ENCODE results near the gene HCFC1.

Gene HCFC1

DNA sequence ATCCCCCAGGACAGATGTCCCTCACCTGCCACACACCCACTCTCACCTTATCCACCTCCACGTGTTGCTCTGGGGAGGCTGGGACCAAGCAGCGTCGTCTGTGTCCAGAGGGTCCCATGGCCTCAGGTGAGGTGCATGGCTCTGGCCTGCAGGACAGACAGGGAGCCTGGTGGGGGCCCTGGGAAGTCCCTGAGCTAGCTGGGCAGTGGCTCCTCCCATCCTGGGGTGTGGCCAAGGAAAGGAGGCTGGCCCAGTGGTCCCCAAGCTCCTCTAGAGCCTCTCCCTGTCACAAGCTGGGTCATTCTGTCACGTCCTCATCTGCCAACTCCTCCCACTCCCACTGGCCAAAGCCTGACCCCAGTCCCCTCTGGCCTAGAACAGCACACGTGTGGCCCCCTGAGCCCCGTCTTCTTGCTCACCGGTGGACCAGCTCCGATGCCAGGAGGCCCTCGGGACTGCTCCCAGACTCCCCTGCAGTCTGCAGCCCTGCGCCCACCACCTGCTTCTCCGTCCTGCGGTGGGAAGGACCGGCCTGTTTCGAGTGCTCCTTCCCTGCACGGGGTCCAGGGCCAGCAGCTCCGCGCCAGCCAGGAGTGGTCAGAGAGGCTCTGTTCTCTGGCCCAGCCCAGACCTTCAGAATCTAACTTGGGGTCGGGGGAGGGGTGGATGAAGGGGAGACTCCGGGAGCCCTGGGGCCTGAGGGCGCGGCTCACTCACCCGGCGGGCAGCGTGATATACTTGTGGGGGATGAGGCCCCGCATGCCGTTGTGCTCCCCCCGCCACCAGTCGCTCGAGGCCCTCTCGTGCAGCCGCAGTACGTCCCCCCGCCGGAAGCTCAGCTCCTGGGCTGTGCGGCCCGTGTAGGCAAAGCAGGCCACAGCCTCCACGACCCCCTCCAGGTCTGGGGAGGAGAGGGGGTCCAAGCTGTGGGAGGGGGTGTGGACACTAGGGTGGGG, 62.3 kb downstream of the HCFC1 start:
- no peak overlapping the region for H3K4me2 ChIP-seq (ENCODE audit: low read length)
- no peaks in the 10 kb centered on the region for H3K36me3 ChIP-seq (ENCODE audit: insufficient read depth, low read length)
- H3K27me3 ChIP-seq (ENCODE audit: control insufficient read depth, insufficient read depth, low read length), result peaks cover 9% of the 10 kb centered on the region
- no peaks in the 10 kb centered on the region for H3K9me3 ChIP-seq (replicated peaks; ENCODE audit: low read length)
- no peak overlapping the region for H3K9ac ChIP-seq (ENCODE audit: low read depth, low read length)
- no peak overlapping the region for H3K4me3 ChIP-seq (ENCODE audit: low read length)
- H3K4me1 ChIP-seq (ENCODE audit: control insufficient read depth, insufficient read depth, low read length), result no peaks in the 10 kb centered on the region

DNA sequence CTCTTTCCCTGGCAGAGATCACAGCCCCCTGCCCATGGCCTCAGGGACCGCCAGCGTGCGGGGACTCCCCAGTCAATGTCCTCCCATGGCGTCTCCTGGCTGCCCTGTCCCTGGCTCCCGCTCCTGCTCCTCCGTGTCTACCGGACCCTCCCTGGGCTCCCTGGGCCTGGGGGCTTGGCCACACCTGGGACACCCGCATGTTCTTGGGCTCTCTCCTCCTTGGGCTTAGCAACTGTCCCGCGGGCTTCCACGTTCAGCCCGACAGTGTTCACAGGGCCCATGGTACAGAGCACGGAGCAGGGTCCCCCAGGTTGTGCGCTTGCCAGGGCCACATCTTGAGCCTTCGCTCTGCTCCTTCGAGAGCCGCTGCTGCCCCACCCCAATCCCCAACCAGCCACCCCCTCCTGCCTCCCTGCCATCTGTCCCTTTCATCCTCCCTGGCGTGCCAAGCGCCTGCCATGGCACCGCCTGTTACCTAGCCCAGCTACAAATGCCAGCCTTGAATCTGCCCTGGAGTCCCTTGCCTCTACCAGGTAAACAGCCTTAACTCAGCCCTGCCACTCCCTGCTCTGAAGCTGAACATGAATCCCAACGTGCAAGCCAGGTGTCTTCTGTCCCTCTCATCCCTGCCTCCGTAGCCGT, 63.3 kb downstream of the HCFC1 start:
- Histone ChIP-seq H3K4me1 (ENCODE audit: control insufficient read depth, insufficient read depth, low read length) (no peaks in the 10 kb centered on the region), H3K36me3 (ENCODE audit: insufficient read depth, low read length) (no peaks in the 10 kb centered on the region), H3K9ac (ENCODE audit: low read depth, low read length) (no peak overlapping the region), H3K4me3 (ENCODE audit: low read length) (no peak overlapping the region), H3K27me3 (ENCODE audit: control insufficient read depth, insufficient read depth, low read length) (peaks cover 9% of the 10 kb centered on the region), H3K4me2 (ENCODE audit: low read length) (no peak overlapping the region), H3K9me3 (replicated peaks; ENCODE audit: low read length) (no peaks in the 10 kb centered on the region)

DNA sequence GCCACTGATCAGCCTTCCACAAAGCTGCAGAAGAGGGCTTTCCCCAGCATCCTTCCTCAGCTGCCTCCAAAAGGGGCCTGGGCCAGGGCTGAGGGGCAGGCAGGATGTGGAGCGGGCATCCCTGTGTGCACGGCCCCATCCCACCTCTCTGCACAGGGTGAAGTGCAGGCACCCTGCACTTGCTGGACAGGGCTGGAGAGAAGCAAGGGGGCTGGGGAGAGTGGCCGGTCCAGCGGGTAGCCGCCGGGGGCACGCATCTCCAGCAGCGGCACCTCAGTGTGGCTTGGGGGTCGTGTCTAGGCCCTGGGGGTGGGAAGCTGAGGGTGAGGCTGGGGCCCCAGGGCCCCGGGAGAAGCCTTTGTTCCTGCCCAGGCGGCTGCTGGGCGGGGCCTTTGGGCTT, 64.2 kb downstream of the HCFC1 start:
- H3K9me3 ChIP-seq (replicated peaks; ENCODE audit: low read length), result no peaks in the 10 kb centered on the region
- peaks cover 3% of the 10 kb centered on the region for H3K4me1 ChIP-seq (ENCODE audit: control insufficient read depth, insufficient read depth, low read length)
- H3K4me3 ChIP-seq (ENCODE audit: low read length), result no peak overlapping the region
- H3K9ac ChIP-seq (ENCODE audit: low read depth, low read length), result no peak overlapping the region
- H3K36me3 ChIP-seq (ENCODE audit: insufficient read depth, low read length), result no peaks in the 10 kb centered on the region
- no peak overlapping the region for H3K4me2 ChIP-seq (ENCODE audit: low read length)
- peaks cover 9% of the 10 kb centered on the region for H3K27me3 ChIP-seq (ENCODE audit: control insufficient read depth, insufficient read depth, low read length)

DNA sequence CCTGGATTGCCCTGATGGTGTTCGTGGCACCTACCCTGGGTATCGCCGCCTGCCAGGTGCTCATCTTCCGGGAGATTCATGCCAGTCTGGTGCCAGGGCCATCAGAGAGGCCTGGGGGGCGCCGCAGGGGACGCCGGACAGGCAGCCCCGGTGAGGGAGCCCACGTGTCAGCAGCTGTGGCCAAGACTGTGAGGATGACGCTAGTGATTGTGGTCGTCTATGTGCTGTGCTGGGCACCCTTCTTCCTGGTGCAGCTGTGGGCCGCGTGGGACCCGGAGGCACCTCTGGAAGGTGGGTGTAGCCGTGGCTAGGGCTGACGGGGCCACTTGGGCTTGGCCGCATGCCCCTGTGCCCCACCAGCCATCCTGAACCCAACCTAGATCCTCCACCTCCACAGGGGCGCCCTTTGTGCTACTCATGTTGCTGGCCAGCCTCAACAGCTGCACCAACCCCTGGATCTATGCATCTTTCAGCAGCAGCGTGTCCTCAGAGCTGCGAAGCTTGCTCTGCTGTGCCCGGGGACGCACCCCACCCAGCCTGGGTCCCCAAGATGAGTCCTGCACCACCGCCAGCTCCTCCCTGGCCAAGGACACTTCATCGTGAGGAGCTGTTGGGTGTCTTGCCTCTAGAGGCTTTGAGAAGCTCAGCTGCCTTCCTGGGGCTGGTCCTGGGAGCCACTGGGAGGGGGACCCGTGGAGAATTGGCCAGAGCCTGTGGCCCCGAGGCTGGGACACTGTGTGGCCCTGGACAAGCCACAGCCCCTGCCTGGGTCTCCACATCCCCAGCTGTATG, 65.3 kb downstream of the HCFC1 start:
- H3K9me3 ChIP-seq (replicated peaks; ENCODE audit: low read length), result no peaks in the 10 kb centered on the region
- H3K36me3 ChIP-seq (ENCODE audit: insufficient read depth, low read length), result no peaks in the 10 kb centered on the region
- H3K4me1 ChIP-seq (ENCODE audit: control insufficient read depth, insufficient read depth, low read length), result peaks cover 14% of the 10 kb centered on the region
- H3K4me3 ChIP-seq (ENCODE audit: low read length), result no peak overlapping the region
- H3K9ac ChIP-seq (ENCODE audit: low read depth, low read length), result no peak overlapping the region
- no peak overlapping the region for H3K4me2 ChIP-seq (ENCODE audit: low read length)
- H3K27me3 ChIP-seq (ENCODE audit: control insufficient read depth, insufficient read depth, low read length), result peaks cover 9% of the 10 kb centered on the region

DNA sequence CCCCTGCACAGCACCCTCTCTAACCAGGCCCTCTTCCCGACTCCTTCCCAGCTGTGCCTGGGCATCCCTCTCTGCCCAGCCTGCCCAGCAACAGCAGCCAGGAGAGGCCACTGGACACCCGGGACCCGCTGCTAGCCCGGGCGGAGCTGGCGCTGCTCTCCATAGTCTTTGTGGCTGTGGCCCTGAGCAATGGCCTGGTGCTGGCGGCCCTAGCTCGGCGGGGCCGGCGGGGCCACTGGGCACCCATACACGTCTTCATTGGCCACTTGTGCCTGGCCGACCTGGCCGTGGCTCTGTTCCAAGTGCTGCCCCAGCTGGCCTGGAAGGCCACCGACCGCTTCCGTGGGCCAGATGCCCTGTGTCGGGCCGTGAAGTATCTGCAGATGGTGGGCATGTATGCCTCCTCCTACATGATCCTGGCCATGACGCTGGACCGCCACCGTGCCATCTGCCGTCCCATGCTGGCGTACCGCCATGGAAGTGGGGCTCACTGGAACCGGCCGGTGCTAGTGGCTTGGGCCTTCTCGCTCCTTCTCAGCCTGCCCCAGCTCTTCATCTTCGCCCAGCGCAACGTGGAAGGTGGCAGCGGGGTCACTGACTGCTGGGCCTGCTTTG, 66.0 kb downstream of the HCFC1 start:
- Histone ChIP-seq H3K27me3 (ENCODE audit: control insufficient read depth, insufficient read depth, low read length) (peaks cover 9% of the 10 kb centered on the region), H3K4me3 (ENCODE audit: low read length) (no peak overlapping the region), H3K36me3 (ENCODE audit: insufficient read depth, low read length) (no peaks in the 10 kb centered on the region), H3K4me1 (ENCODE audit: control insufficient read depth, insufficient read depth, low read length) (peaks cover 19% of the 10 kb centered on the region), H3K4me2 (ENCODE audit: low read length) (no peak overlapping the region), H3K9me3 (replicated peaks; ENCODE audit: low read length) (no peaks in the 10 kb centered on the region), H3K9ac (ENCODE audit: low read depth, low read length) (no peak overlapping the region)

DNA sequence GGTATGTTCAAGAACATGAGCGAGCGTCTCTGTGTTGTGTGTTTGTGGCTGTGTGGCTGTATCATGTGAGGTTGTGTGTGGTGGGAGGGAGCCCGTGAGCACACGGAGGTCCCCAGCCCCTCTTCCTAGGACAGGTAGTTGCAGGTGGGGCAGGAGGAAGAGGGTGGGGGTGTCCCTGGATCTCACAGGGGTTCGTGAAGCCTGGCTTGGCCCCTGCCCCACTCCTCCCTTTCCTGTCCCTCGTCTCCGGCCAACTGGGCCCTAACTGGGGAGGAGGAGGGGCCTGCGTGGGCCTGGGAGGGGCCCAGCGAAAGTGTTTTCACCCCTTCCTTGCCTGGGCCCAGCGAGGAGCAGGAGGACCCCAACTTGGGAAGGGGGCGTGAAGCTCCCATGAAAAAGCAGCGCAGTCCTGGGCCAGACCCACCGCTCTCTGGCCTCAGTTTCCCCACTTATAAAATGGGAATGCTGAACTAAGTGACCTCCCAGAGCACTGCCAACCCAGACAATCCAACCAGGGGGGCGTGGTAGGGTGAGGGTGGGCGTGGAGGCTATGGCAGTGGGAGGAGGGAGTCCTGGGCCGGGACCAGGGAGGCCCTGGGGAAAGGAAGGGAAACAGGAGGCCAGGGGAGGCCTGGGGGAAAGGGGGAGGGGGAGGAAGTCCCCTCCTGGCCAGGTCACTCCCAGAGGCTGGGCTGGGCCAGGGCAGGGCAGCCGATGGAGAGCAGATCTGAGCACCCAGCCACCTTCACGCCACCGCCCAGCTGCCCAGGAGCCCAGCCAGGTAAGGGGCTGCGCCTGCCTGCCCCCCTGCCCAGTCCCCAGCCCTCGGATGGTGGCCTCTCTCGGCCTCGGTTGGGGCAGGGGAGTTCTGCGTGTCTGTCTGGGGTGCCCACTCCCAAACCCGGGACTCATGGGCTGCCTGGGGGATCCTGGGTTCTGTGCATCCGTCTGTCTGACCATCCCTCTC, 67.3 kb downstream of the HCFC1 start, which contains the start of gene AVPR2:
Gene AVPR2 (plus strand): TSS at position 683 of the 967 bp plus-strand sequence. CDS start 473 bp downstream, outside the sequence.
- no peaks in the 10 kb centered on the region for H3K36me3 ChIP-seq (ENCODE audit: insufficient read depth, low read length)
- no peak within 1 kb of the TSS for H3K9ac ChIP-seq (ENCODE audit: low read depth, low read length)
- H3K9me3 ChIP-seq (replicated peaks; ENCODE audit: low read length), result no peaks in the 10 kb centered on the region
- no peak within 1 kb of the TSS for H3K4me2 ChIP-seq (ENCODE audit: low read length)
- H3K4me1 ChIP-seq (ENCODE audit: control insufficient read depth, insufficient read depth, low read length), result peaks cover 21% of the 10 kb centered on the region
- H3K4me3 ChIP-seq (ENCODE audit: low read length), result no peak within 1 kb of the TSS
- peaks cover 9% of the 10 kb centered on the region for H3K27me3 ChIP-seq (ENCODE audit: control insufficient read depth, insufficient read depth, low read length)

DNA sequence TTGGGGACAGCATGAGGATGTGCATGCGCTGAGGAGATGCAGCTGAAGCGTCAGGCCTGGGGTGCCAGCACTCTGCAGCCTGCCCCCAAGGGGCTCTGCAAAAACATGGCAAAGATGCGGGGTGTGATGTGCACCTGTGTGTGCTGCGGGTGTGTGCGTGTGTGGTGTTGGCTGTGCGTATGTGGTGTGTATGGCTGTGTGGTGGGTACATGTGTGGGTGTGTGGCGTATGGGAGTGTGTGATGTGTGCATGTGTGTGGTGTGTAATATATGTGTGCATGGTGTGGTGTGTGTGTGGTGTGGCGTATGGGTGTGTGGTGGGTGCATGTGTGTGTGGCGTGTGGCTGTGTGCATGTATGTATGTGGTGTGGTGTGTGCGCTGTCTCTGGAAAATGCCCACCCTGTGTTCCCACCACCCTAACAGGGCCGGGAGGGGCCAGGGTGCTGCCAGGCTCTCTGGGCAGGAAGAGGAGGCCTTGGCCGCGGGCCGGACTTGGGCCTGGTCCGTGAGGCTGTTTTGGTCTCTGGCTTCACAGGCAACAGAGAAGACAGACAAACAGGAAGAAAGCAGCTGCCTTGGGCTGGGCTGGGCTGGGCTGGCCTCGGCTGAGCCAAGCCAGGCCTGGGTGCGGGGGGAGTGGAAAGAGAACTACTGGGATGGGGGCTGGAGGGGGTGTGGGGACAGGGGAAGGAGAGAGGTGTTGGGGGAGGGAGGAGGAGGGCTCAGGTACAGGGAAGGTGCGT, 68.2 kb downstream of the HCFC1 start:
- H3K27me3 ChIP-seq (ENCODE audit: control insufficient read depth, insufficient read depth, low read length), result peaks cover 7% of the 10 kb centered on the region
- H3K4me2 ChIP-seq (ENCODE audit: low read length), result no peak overlapping the region
- peaks cover 21% of the 10 kb centered on the region for H3K4me1 ChIP-seq (ENCODE audit: control insufficient read depth, insufficient read depth, low read length)
- H3K9ac ChIP-seq (ENCODE audit: low read depth, low read length), result no peak overlapping the region
- H3K4me3 ChIP-seq (ENCODE audit: low read length), result no peak overlapping the region
- no peaks in the 10 kb centered on the region for H3K9me3 ChIP-seq (replicated peaks; ENCODE audit: low read length)
- no peaks in the 10 kb centered on the region for H3K36me3 ChIP-seq (ENCODE audit: insufficient read depth, low read length)

DNA sequence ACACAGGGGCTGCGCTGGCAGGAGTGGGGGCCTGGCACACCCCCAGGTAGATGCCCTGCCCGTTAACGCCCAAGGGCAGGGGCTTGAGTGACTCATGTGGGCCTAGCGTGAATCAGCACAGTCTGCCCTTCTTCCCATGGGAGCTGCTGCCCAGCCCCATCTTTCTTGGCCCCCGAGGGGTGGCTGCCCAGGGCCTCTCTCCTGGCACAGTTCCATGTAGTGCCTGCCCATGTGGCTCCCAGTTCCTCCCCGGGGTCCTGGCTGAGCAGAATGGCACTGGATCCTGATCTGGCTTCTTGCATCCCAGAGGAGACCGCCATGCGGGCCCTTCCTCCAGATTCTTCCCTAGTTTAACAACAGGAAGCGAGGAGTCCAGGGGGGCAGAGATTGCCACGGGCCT, 69.2 kb downstream of the HCFC1 start:
- Histone ChIP-seq H3K4me3 (ENCODE audit: low read length) (no peak overlapping the region), H3K27me3 (ENCODE audit: control insufficient read depth, insufficient read depth, low read length) (peaks cover 13% of the 10 kb centered on the region), H3K36me3 (ENCODE audit: insufficient read depth, low read length) (no peaks in the 10 kb centered on the region), H3K9me3 (replicated peaks; ENCODE audit: low read length) (no peaks in the 10 kb centered on the region), H3K4me2 (ENCODE audit: low read length) (no peak overlapping the region), H3K4me1 (ENCODE audit: control insufficient read depth, insufficient read depth, low read length) (peaks cover 21% of the 10 kb centered on the region), H3K9ac (ENCODE audit: low read depth, low read length) (no peak overlapping the region)

DNA sequence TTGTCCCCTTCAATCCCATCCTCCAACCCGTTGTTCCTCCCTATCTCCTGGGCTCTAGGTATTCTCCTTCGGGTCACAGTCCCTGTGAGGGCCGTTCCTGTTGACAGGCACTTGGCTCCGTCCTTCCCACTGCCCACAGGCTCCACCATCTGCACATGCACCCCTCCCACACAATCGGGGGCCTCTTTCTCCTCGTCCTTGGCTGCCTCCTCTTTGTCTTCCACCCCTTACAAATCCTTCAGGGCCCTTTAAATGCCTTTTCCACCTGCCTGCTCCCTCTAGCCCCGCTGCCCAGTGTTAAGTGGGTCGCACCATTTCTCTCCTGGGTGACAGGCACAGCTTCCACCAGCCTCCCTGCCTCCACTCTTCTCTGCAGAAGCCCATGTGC, 69.9 kb downstream of the HCFC1 start:
- H3K36me3 ChIP-seq (ENCODE audit: insufficient read depth, low read length), result no peaks in the 10 kb centered on the region
- H3K4me3 ChIP-seq (ENCODE audit: low read length), result no peak overlapping the region
- peaks cover 21% of the 10 kb centered on the region for H3K4me1 ChIP-seq (ENCODE audit: control insufficient read depth, insufficient read depth, low read length)
- no peaks in the 10 kb centered on the region for H3K9me3 ChIP-seq (replicated peaks; ENCODE audit: low read length)
- no peak overlapping the region for H3K4me2 ChIP-seq (ENCODE audit: low read length)
- no peak overlapping the region for H3K9ac ChIP-seq (ENCODE audit: low read depth, low read length)
- peaks cover 11% of the 10 kb centered on the region for H3K27me3 ChIP-seq (ENCODE audit: control insufficient read depth, insufficient read depth, low read length)

All from skeletal muscle satellite cell (primary cell).